Ascending aorta (tissue), 2 donors: Measurements from ENCODE around the gene ZCWPW1. TPM values are rescaled to one million over a fixed set of nuclear protein-coding genes. Genes with fewer than 3 reads are reported as not detected.

Experiments used
- DNase-seq, 2 donors: peaks; one replicate each; pipeline ENCODE4 v3.0.0-alpha.2; 2019; ENCODE audit warnings: low spot score in 2 of 2
- H3K27ac ChIP-seq, 2 donors: fragments of 200-600 bp; sonication (generic); one replicate each; pipeline ENCODE4 v1.5.1; 2016 to 2017; ENCODE audit warnings: mild to moderate bottlenecking in 1 of 2
- H3K27me3 ChIP-seq: fragments of 200-600 bp; sonication (generic); one replicate; pipeline ENCODE4 v1.5.1; 2017
- H3K36me3 ChIP-seq, 2 donors: fragments of 200-600 bp; sonication (generic); one replicate each; pipeline ENCODE4 v1.5.1; 2016
- H3K4me1 ChIP-seq, 2 donors: fragments of 200-600 bp; sonication (generic); one replicate each; pipeline ENCODE4 v1.5.1; 2016 to 2017; ENCODE audit warnings: mild to moderate bottlenecking in 1 of 2
- H3K4me3 ChIP-seq, 2 donors: fragments of 200-600 bp; sonication (generic); one replicate each; pipeline ENCODE4 v1.5.1; 2016 to 2017; ENCODE audit warnings: mild to moderate bottlenecking in 1 of 2
- H3K9me3 ChIP-seq, 2 donors: fragments of 200-600 bp; sonication (generic); one replicate each; pipeline ENCODE4 v1.5.1; 2016
- CTCF ChIP-seq, 3 experiments: fragments of 200-600 bp in 2 of 3; fragments of 450-650 bp in 1 of 3; sonication (generic) in 2 of 3; IDR thresholded peaks; one replicate each; pipeline ENCODE4 v1.5.1; 2016 to 2019; ENCODE audit warnings: antibody characterized with exemption in 3 of 3, mild to moderate bottlenecking in 1 of 3, moderate library complexity in 1 of 3
- intact Hi-C: fragments of 100-400 bp; cut with DNase I; formaldehyde crosslinking; loops from one replicate; pipeline ENCODE4 v1.15.1; 2023
- total RNA-seq: library from RNA; depleted of rRNA; stranded (reverse); fragments of >200 nt; gene quantifications from one replicate; pipeline ENCODE4 v1.1.0, GENCODE V29; 2016

Gene ZCWPW1
- total RNA-seq, 1 donor from 2014 or later = not detected

- no peak for TF ChIP-seq CTCF (IDR thresholded peaks at IDR 0.05)
- peak overlapping the region; percentile 55 to 67 for H3K27ac ChIP-seq
- H3K9me3 ChIP-seq = no peaks in the 10 kb centered on the region
- H3K4me3 ChIP-seq = no peak overlapping the region
- no peak for DNase-seq
- peaks cover 13 to 14% of the 10 kb centered on the region in 2 donors for H3K4me1 ChIP-seq
- no peaks in the 10 kb centered on the region for H3K27me3 ChIP-seq
- H3K36me3 ChIP-seq = peaks cover 25 to 31% of the 10 kb centered on the region in 2 donors
- intact Hi-C loops = loop anchor here (5.0 kb wide), 5 partner anchors 145 to 260 kb away; partner anchors contain the start of genes GIGYF1, GNB2, MOSPD3 and POP7
These were observed 38.4 kb upstream of the ZCWPW1 start for GRCh38 chr7:100466653-100467605.

GRCh38 chr7:100465702-100466311, 37.3 kb upstream of the ZCWPW1 start:
- Histone ChIP-seq H3K4me3 (peak overlapping the region in 1 of 2 donors; percentile 38), H3K4me1 (peaks cover 13 to 14% of the 10 kb centered on the region in 2 donors), H3K9me3 (no peaks in the 10 kb centered on the region), H3K27me3 (no peaks in the 10 kb centered on the region), H3K36me3 (peaks cover 24 to 27% of the 10 kb centered on the region in 2 donors), H3K27ac (peak overlapping the region; percentile 55 to 67)
- DNase-seq = peak in 1 of 2 donors; percentile 88
- intact Hi-C loops = loop anchor here (5.0 kb wide), 5 partner anchors 146 to 261 kb away; partner anchors contain the start of genes GIGYF1, GNB2, MOSPD3 and POP7
- peak; percentile 58 to 89 (median 86) for TF ChIP-seq CTCF (IDR thresholded peaks at IDR 0.05)

GRCh38 chr7:100465299-100465698, 36.8 kb upstream of the ZCWPW1 start:
- Histone ChIP-seq H3K4me3 (peak overlapping the region in 1 of 2 donors; percentile 38), H3K27ac (peak overlapping the region; percentile 55 to 67), H3K36me3 (peaks cover 19 to 25% of the 10 kb centered on the region in 2 donors), H3K9me3 (no peaks in the 10 kb centered on the region), H3K4me1 (peaks cover 13 to 14% of the 10 kb centered on the region in 2 donors), H3K27me3 (no peaks in the 10 kb centered on the region)
- DNase-seq = no peak
- no peak for TF ChIP-seq CTCF (IDR thresholded peaks at IDR 0.05)
- intact Hi-C loops = loop anchor here (5.0 kb wide), 5 partner anchors 147 to 262 kb away; partner anchors contain the start of genes GIGYF1, GNB2, MOSPD3 and POP7

DNA sequence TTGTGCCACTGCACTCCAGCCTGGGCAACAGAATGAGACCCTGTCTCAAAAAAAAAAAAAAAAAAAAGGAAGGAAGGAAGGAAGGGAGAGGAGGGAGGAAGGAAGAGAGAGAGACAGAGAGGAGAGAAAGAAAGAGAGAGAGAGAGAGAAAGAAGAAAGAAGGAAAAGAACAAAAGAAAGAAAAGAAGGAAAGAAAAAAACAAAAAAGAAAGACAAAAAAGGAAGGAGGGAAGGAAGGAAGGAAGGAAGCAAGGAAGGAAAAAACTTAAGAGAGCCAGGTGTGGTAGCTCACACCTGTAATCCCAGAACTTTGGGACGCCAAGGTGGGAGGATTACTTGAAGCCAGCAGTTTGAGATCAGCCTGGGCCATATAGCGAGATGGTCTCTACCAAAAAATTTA, 36.3 kb upstream of the ZCWPW1 start:
- H3K27me3 ChIP-seq = no peaks in the 10 kb centered on the region
- intact Hi-C loops = loop anchor here (5.0 kb wide), 5 partner anchors 148 to 263 kb away; partner anchors contain the start of genes GIGYF1, GNB2, MOSPD3 and POP7
- no peak for TF ChIP-seq CTCF (IDR thresholded peaks at IDR 0.05)
- H3K4me1 ChIP-seq = peaks cover 13 to 14% of the 10 kb centered on the region in 2 donors
- H3K27ac ChIP-seq = no peak overlapping the region
- H3K4me3 ChIP-seq = no peak overlapping the region
- DNase-seq = no peak
- H3K9me3 ChIP-seq = no peaks in the 10 kb centered on the region
- peaks cover 19 to 20% of the 10 kb centered on the region in 2 donors for H3K36me3 ChIP-seq

DNA sequence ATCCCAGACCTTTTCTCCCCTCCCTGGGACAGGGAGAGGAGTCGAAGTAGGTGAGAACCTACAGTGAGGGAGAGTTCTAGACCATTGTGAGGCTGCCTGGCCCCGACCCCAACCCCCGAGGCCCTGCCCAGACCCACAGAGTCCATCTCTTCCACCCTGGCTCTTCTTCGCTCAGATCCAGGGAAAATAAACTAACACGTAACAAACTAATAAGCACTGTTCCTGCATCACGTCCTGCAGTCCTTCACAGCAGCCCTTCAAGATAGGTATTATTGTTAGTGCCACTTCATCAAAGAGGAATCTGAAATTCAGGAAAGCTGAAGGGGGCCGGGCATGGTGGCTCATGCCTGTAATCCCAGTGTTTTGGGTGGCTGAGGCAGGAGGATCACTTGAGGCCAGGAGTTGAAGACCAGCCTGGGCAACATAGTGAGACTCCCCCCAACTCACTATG, 35.7 kb upstream of the ZCWPW1 start, which contains the start of gene SPACDR:
Gene SPACDR, minus strand, starts transcription at position 51 of the 451 bp plus-strand sequence. CDS start 235 bp downstream, outside the sequence.
- Histone ChIP-seq H3K4me1 (peaks cover 10 to 11% of the 10 kb centered on the region in 2 donors), H3K4me3 (no peak within 1 kb of the TSS), H3K27me3 (no peaks in the 10 kb centered on the region), H3K9me3 (no peaks in the 10 kb centered on the region), H3K36me3 (peaks cover 19 to 20% of the 10 kb centered on the region in 2 donors), H3K27ac (no peak within 1 kb of the TSS)
- TF ChIP-seq CTCF (IDR thresholded peaks at IDR 0.05) = no peak
- DNase-seq = no peak
- intact Hi-C loops = no loop called here
